Cardiac fibroblast (primary cell): ENCODE data around the gene EHMT1.
A peak's percentile ranks its signal among the peaks of the same experiment; 100 is the strongest.

Source experiments
- DNase-seq, 2 donors: peaks; one replicate each; pipeline versions ENCODE4 v3.0.0 to v3.0.0-alpha.2; 2010; ENCODE audit warnings: low read depth in 2 of 2
- H3K4me3 ChIP-seq, 2 donors: replicated peaks in 1 of 2; 1 replicate in 1 of 2; 2 replicates in 1 of 2; pipeline ENCODE4 v1.5.1; 2011; ENCODE audit warnings: low read depth in 2 of 2, low read length in 2 of 2, mild to moderate bottlenecking in 2 of 2, moderate library complexity in 1 of 2
- TF ChIP-seq, protein P1 (sequence below): IDR thresholded peaks from one replicate; pipeline ENCODE4 v1.5.1; 2011; ENCODE audit warnings: low read depth, mild to moderate bottlenecking, low read length, inconsistent platforms

The EHMT1 gene

DNA sequence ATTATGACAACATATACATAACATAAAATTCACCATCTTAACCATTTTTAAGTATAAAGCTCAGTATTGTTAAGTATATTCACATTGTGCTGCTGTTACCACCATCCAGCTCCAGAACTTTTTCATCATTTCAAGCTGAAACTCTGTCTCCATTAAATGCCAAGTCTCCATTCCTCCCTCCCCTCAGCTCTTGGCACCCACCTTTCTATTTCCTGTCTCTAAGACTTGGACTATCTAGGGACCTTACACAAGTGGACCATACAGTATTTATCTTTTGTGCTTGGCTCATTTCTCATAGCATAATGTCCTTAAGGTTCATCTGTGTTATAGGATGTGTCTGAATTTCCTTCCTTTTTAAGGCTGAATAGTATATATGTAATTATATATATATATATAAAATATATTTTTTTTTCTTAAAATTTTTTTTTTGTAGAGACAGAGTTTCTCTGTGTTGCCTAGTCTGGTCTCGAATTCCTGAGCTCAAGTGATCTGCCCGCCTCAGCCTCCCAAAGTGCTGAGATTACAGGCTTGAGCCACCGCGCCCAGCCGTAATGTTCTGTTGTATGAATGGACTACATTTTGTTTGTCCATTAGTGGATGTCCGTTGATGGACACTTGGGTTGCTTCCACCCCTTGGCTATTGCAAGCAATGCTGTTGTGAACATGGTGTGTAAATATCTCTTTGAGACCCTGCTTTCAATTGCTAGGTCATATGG, 72.3 kb downstream of the EHMT1 start:
- TF ChIP-seq, protein P1, sequence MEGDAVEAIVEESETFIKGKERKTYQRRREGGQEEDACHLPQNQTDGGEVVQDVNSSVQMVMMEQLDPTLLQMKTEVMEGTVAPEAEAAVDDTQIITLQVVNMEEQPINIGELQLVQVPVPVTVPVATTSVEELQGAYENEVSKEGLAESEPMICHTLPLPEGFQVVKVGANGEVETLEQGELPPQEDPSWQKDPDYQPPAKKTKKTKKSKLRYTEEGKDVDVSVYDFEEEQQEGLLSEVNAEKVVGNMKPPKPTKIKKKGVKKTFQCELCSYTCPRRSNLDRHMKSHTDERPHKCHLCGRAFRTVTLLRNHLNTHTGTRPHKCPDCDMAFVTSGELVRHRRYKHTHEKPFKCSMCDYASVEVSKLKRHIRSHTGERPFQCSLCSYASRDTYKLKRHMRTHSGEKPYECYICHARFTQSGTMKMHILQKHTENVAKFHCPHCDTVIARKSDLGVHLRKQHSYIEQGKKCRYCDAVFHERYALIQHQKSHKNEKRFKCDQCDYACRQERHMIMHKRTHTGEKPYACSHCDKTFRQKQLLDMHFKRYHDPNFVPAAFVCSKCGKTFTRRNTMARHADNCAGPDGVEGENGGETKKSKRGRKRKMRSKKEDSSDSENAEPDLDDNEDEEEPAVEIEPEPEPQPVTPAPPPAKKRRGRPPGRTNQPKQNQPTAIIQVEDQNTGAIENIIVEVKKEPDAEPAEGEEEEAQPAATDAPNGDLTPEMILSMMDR, result no peak
- peak in 1 of 2 donors; percentile 56 for DNase-seq
- no peak overlapping the region for H3K4me3 ChIP-seq

DNA sequence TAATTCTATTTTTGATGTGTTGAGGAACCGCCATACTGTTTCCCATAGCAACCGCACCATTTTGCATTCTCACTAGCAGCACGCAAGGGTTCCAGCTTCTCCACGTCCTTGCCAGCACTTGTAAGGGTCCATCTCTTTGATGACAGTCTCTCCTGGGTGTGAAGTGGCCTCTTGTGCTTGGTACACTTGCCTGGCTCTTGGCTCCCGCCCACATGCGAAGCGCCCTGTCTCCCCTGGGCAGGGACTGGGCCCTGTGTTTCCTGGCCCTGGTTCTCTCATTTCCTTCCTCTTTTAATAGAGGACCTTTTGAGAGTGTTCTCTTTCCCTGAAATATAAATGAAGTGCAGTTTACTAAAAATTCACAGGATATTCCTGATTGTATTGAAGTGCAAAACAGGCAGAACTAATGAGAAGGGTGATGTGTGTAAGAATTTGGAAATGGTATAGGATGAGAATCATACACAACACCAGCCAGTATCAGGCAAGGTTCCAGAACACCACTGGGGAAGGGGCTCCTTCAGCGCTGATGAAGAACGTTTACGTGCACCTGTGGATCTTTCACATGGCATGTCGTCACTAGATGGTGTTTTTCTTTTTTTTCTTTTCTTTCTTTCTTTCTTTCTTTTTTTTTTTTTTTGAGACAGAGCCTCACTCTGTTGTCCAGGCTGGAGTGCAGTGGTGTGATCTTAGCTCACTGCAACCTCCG, 73.0 kb downstream of the EHMT1 start:
- no peak for DNase-seq
- TF ChIP-seq, protein P1, result no peak
- H3K4me3 ChIP-seq, result no peak overlapping the region

DNA sequence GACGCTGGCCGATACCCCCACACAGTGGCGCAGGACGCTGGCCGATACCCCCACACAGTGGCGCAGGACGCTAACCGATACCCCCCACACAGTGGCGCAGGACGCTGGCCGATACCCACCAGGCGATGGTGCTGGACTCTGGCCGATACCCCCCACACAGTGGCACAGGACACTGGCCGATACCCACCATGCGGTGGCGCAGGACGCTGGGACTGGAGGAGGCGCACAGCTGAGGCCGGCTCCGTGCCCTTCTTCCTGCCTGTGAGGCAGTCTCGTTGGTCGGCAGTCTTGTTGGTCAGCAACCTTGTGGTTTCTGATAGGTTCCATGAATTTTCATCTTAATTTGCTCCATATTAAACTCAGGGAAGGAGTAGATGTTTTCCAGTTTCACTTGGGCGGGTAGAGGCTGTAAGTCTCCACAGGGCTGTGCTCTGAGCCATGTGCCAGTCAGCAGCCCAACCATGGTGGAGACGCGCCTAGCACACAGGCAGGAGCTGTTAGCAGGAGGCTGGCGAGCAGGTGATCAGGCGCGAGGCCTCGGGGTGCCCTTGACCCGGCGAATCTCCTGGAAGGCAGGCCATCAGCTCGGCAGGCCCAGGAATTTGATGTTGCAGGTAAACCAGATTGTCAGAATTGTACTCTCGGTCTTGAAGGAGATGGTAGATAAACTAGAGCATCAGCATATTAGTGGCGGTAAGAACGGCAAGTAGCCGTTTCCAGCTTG, 75.6 kb downstream of the EHMT1 start:
- TF ChIP-seq, protein P1, result no peak
- DNase-seq, result no peak

DNA sequence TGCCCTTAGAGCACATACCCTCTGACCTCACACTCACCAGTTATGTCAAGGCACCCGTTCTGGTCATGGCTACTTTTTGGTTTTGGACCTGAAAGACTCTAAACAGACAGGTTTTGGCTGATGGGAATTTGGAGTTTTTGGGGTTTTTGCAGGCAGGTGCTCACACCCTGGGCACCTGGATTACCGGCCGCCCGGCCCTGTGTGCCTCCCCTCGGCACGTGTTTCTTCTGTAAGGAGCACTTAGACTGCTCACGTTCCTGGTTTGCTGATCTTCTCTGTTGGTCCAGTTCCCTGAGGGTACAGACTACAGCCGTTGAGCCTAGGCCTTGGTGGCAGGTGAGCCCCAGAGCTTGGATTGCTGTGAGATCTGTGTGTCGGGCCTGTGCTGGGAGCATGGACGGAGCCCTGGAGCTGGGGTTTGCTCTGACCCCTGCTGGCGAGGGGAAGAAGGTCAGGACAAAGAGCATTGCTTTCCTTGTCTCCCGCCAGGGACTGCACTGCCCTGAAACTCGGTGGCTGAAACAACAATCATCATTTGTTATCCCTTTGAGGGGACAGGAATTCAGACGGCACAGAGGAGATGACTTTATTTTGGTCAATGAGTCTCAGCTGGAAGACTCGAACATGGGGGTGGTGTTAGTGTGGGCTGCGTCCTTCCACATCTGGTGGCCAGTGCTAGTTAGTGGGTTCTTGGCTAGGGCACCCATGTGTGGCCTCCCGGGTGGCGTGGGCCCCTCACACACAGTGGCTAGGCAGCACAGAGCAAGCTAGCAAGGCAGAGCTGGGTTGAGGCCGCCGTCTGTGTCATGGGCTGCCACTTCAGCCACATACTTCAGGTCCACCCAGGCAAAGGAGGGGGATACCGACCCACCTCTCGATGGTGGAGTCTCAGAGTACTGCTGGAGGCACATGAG, 76.4 kb downstream of the EHMT1 start:
- TF ChIP-seq, protein P1, result peak; percentile 78
- DNase-seq, result peak; percentile 50 to 53
- H3K4me3 ChIP-seq, result no peak overlapping the region

More for the DNA sequence above, 75.6 kb downstream of the EHMT1 start:
- H3K4me3 ChIP-seq, result no peak overlapping the region

DNA sequence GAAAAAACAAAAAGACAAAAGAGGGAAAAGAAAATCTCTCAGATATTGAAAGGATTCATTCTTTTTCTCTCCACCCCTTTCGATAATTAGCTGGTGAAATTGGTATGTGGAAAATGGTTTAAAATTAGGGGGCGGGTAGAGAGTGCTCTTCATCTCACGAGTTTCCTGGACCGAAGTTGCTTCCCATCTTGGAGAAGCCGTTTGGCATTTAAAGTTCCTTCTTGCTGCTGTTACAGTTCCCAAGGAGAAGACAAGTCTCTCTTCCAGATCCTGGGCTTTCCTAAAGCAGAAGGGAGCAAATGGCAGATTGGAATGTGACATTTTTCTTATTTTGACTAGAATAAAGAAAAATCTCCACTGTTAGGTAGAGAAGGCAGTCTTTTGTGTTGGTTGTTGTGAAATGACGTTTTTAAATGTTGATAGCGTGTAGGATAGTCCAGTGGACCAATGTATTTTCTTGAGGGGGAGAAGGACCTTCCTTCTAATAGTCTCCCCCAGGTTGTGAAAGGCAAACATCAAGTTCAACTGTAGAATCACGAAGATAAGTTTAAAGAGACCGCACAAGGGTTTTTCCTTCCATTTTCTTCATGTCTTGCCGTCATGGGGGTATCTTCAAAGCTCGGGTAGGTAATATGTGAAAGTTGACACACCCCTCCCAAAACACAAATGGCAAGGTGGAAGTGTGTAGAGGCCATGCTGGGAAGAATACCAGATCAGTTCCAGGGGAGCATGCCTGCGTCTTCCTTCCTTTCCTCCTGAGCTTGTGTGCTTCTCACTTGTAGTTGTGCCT, 77.5 kb downstream of the EHMT1 start:
- TF ChIP-seq, protein P1, result no peak
- no peak overlapping the region for H3K4me3 ChIP-seq
- no peak for DNase-seq

DNA sequence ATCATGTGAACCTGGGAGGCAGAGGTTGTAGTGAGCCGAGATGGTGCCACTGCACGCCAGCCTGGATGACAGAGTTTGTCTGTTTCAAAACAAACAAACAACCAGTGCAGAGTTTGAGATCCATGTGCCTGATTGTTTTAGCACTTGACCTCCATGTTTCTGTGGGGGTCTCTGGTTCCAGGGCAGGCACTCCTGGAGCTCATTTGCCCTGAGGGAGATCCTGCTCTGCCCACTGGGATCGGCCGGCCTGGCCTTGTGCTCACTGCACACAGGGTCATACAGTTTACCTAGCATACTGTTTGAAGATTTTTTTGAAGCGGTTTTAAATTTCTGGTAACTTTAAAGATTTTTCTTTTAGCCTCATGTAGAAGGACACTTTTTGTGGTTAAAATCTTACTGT, 78.4 kb downstream of the EHMT1 start:
- TF ChIP-seq, protein P1, result no peak
- H3K4me3 ChIP-seq, result no peak overlapping the region
- no peak for DNase-seq
